Parathyroid adenoma (tissue), 2 donors: Measurements from ENCODE around the gene GSE1.

Experiments used
- H2AFZ ChIP-seq: fragments of 300-600 bp; sonication (generic); one replicate; pipeline ENCODE4 v1.7.0; 2017; ENCODE audit warnings: antibody characterized with exemption, mild to moderate bottlenecking
- H3K27ac ChIP-seq: fragments of 300-600 bp; sonication (generic); one replicate; pipeline ENCODE4 v1.7.0; 2017
- H3K27me3 ChIP-seq: fragments of 300-600 bp; sonication (generic); one replicate; pipeline ENCODE4 v1.7.0; 2017; ENCODE audit warnings: low read length; ENCODE audit not compliant: control insufficient read depth, insufficient read depth
- H3K36me3 ChIP-seq: fragments of 300-600 bp; sonication (generic); one replicate; pipeline ENCODE4 v1.7.0; 2017; ENCODE audit warnings: low read length; ENCODE audit not compliant: control insufficient read depth, insufficient read depth
- H3K4me1 ChIP-seq: fragments of 300-600 bp; sonication (generic); one replicate; pipeline ENCODE4 v1.7.0; 2017; ENCODE audit warnings: control low read depth
- H3K4me2 ChIP-seq: fragments of 300-600 bp; sonication (generic); one replicate; pipeline ENCODE4 v1.7.0; 2017; ENCODE audit warnings: low read length
- H3K4me3 ChIP-seq: fragments of 300-600 bp; sonication (generic); one replicate; pipeline ENCODE4 v1.7.0; 2017; ENCODE audit warnings: low read depth, low read length
- H3K79me2 ChIP-seq: fragments of 300-600 bp; sonication (generic); one replicate; pipeline ENCODE4 v1.7.0; 2017; ENCODE audit warnings: control low read depth
- H3K9ac ChIP-seq: fragments of 300-600 bp; sonication (generic); one replicate; pipeline ENCODE4 v1.7.0; 2017; ENCODE audit warnings: mild to moderate bottlenecking
- H3K9me3 ChIP-seq: fragments of 300-600 bp; sonication (generic); one replicate; pipeline ENCODE4 v1.7.0; 2017; ENCODE audit warnings: low read length; ENCODE audit not compliant: control insufficient read depth
- CTCF ChIP-seq: fragments of 300-600 bp; sonication (generic); IDR thresholded peaks from one replicate; pipeline ENCODE4 v1.7.0; 2017; ENCODE audit warnings: antibody characterized with exemption, mild to moderate bottlenecking
- donor health status: primary hyperparathyroidism.

GSE1 gene

GRCh38 chr16:85631230-85631629 is 18.1 kb downstream of the GSE1 start:
- no peak for TF ChIP-seq CTCF
- H3K79me2 ChIP-seq = peaks cover 95% of the 10 kb centered on the region
- no peak overlapping the region for H3K27ac ChIP-seq
- H3K9ac ChIP-seq = no peak overlapping the region
- H3K4me3 ChIP-seq = no peak overlapping the region
- no peak overlapping the region for H2AFZ ChIP-seq
- peaks cover 15% of the 10 kb centered on the region for H3K4me1 ChIP-seq
- H3K9me3 ChIP-seq = no peaks in the 10 kb centered on the region
- no peaks in the 10 kb centered on the region for H3K27me3 ChIP-seq
- no peak overlapping the region for H3K4me2 ChIP-seq
- H3K36me3 ChIP-seq = no peaks in the 10 kb centered on the region

- no peaks in the 10 kb centered on the region for H3K27me3 ChIP-seq
- H3K9ac ChIP-seq = no peak overlapping the region
- peak overlapping the region; percentile 31 for H3K4me2 ChIP-seq
- no peaks in the 10 kb centered on the region for H3K36me3 ChIP-seq
- H3K4me1 ChIP-seq = peaks cover 15% of the 10 kb centered on the region
- H3K4me3 ChIP-seq = no peak overlapping the region
- no peak overlapping the region for H2AFZ ChIP-seq
- no peaks in the 10 kb centered on the region for H3K9me3 ChIP-seq
- no peak overlapping the region for H3K27ac ChIP-seq
- H3K79me2 ChIP-seq = peaks cover 95% of the 10 kb centered on the region
- no peak for TF ChIP-seq CTCF
These were observed 18.8 kb downstream of the GSE1 start for GRCh38 chr16:85631802-85632393.

- H3K4me3 ChIP-seq = no peak overlapping the region
- H2AFZ ChIP-seq = no peak overlapping the region
- H3K27me3 ChIP-seq = no peaks in the 10 kb centered on the region
- H3K27ac ChIP-seq = no peak overlapping the region
- no peaks in the 10 kb centered on the region for H3K9me3 ChIP-seq
- H3K36me3 ChIP-seq = no peaks in the 10 kb centered on the region
- peaks cover 95% of the 10 kb centered on the region for H3K79me2 ChIP-seq
- peaks cover 15% of the 10 kb centered on the region for H3K4me1 ChIP-seq
- no peak overlapping the region for H3K9ac ChIP-seq
- no peak overlapping the region for H3K4me2 ChIP-seq
- no peak for TF ChIP-seq CTCF
These were observed 19.8 kb downstream of the GSE1 start for GRCh38 chr16:85632709-85633437.

- H3K27ac ChIP-seq = no peak overlapping the region
- H3K79me2 ChIP-seq = peaks cover 94% of the 10 kb centered on the region
- H3K27me3 ChIP-seq = no peaks in the 10 kb centered on the region
- no peaks in the 10 kb centered on the region for H3K36me3 ChIP-seq
- H3K9ac ChIP-seq = no peak overlapping the region
- H3K4me1 ChIP-seq = peaks cover 15% of the 10 kb centered on the region
- TF ChIP-seq CTCF = no peak
- H3K4me3 ChIP-seq = no peak overlapping the region
- no peaks in the 10 kb centered on the region for H3K9me3 ChIP-seq
- no peak overlapping the region for H2AFZ ChIP-seq
- no peak overlapping the region for H3K4me2 ChIP-seq
These were observed 20.3 kb downstream of the GSE1 start for GRCh38 chr16:85633438-85633743.

- TF ChIP-seq CTCF = no peak
- no peak overlapping the region for H3K27ac ChIP-seq
- H3K4me1 ChIP-seq = peaks cover 15% of the 10 kb centered on the region
- H3K36me3 ChIP-seq = no peaks in the 10 kb centered on the region
- no peaks in the 10 kb centered on the region for H3K9me3 ChIP-seq
- no peak overlapping the region for H3K4me2 ChIP-seq
- peaks cover 94% of the 10 kb centered on the region for H3K79me2 ChIP-seq
- H2AFZ ChIP-seq = no peak overlapping the region
- no peak overlapping the region for H3K9ac ChIP-seq
- H3K4me3 ChIP-seq = no peak overlapping the region
- H3K27me3 ChIP-seq = no peaks in the 10 kb centered on the region
These were observed 20.8 kb downstream of the GSE1 start for GRCh38 chr16:85633888-85634287.
